Large intestine (tissue), 3 donors: ENCODE results near the gene GNG12. TPM values are rescaled to one million over a fixed set of nuclear protein-coding genes. Genes with fewer than 3 reads are reported as not detected.
A peak's percentile ranks its signal among the peaks of the same experiment; 100 is the strongest.

Experiments used
- DNase-seq, 2 donors: peaks; one replicate each; pipeline versions ENCODE4 v3.0.0 to v3.0.0-alpha.2; 2013
- H3K27ac ChIP-seq: one replicate; pipeline ENCODE4 v1.5.1; 2013; ENCODE audit warnings: low read length
- H3K27me3 ChIP-seq: 2 replicates; pipeline ENCODE4 v1.6.1; 2013; ENCODE audit warnings: low read length; ENCODE audit not compliant: control insufficient read depth, insufficient read depth
- H3K36me3 ChIP-seq: 2 replicates; pipeline ENCODE4 v1.6.1; 2013; ENCODE audit warnings: low read length; ENCODE audit not compliant: control insufficient read depth, insufficient read depth
- H3K4me1 ChIP-seq: one replicate; pipeline ENCODE4 v1.6.1; 2013; ENCODE audit warnings: low read length; ENCODE audit not compliant: control insufficient read depth, insufficient read depth
- H3K4me3 ChIP-seq: one replicate; pipeline ENCODE4 v1.5.1; 2013; ENCODE audit warnings: low read length
- H3K9me3 ChIP-seq: one replicate; pipeline ENCODE4 v1.6.1; 2013; ENCODE audit warnings: mild to moderate bottlenecking, low read depth, low read length, moderate library complexity; ENCODE audit not compliant: control insufficient read depth
- WGBS: methylation state at CpG from one replicate; pipeline ENCODE4 v1.1.5; 2013; ENCODE audit warnings: low lambda C conversion rate; ENCODE audit not compliant: insufficient coverage; 5-methylcytosine and 5-hydroxymethylcytosine counted together
- polyA plus RNA-seq: library from polyadenylated mRNA; unstranded; fragments of 120-200 nt; gene quantifications from one replicate; pipeline ENCODE4 v1.2.1, GENCODE V29; 2013

GNG12 gene
- polyA plus RNA-seq, 1 donor = 120 TPM

DNA sequence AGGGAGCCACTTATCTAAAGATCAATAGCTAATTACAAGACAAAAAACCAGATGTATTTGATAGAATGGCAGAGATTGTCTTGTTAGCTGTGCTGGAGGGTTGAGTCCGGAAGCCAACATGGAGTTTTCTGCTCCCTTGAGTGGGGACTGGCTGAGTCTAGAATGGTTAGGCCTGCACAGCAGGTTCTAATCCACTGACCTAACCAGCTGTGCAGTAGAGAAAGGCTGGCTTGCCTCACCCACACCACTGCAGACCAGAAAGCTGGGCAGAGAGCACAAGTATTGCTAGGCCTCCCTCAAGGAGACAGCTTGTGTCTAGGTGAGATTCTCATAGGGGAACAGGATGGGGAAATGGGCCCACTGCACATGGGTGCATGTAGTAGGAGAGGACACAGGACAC, 11.7 kb upstream of the GNG12 start:
- Histone ChIP-seq H3K4me3 (no peak overlapping the region), H3K27ac (no peak overlapping the region), H3K9me3 (no peaks in the 10 kb centered on the region), H3K27me3 (no peaks in the 10 kb centered on the region), H3K36me3 (no peaks in the 10 kb centered on the region), H3K4me1 (no peaks in the 10 kb centered on the region)
- 100% methylated on average over 1 of the region's 1 CpG for WGBS
- DNase-seq = no peak

- H3K27me3 ChIP-seq = no peaks in the 10 kb centered on the region
- H3K4me1 ChIP-seq = no peaks in the 10 kb centered on the region
- DNase-seq = no peak
Measured at GRCh38 chr1:67843746-67844145, 10.5 kb upstream of the GNG12 start.

DNA sequence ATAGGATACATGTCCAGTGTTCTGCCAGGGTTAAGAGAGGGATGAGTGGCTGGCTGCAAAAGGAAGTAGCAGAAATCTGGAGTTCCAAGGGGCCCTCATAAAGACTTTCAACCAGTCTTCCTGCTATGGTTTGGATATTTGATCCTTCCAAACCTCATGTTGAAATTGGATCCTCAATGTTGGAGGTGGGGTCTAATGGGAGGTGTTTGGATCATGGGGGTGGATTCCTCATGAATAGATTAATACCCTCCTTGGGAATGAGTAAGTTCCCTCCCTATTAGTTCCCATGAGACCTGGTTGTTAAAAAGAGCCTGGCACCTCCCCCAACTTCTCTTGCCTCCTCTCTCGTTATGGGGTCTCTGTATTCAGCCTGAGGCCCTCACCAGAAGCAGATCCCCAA, 10.1 kb upstream of the GNG12 start:
- no CpG with 5 or more reads among the region's 1 CpG for WGBS
- no peaks in the 10 kb centered on the region for H3K9me3 ChIP-seq
- no peaks in the 10 kb centered on the region for H3K4me1 ChIP-seq
- H3K27ac ChIP-seq = no peak overlapping the region
- no peaks in the 10 kb centered on the region for H3K27me3 ChIP-seq
- H3K4me3 ChIP-seq = no peak overlapping the region
- DNase-seq = no peak
- no peaks in the 10 kb centered on the region for H3K36me3 ChIP-seq

More at GRCh38 chr1:67843746-67844145, 10.5 kb upstream of the GNG12 start:
- no peaks in the 10 kb centered on the region for H3K9me3 ChIP-seq
- H3K36me3 ChIP-seq = no peaks in the 10 kb centered on the region
- H3K27ac ChIP-seq = no peak overlapping the region
- H3K4me3 ChIP-seq = no peak overlapping the region

DNA sequence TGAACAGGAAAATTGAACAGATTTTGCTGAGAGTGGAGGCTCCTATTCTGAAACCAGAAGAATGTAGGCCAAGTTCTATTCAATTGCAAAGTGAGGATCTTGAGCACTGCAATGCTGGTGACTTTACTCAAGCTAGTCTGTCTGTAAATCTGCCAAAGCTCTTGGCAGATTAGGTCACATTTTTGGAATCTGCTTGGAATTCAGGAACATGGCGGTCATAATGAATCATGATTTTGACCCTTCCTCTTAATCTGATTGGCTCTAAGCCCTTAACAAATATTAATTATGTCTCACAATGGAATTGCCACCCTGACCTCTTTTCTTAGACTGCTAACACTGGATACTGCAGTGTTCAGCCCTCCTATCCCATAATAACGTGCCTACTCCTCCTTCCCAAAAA, 7.2 kb upstream of the GNG12 start:
- H3K4me3 ChIP-seq = no peak overlapping the region
- WGBS = 83% methylated on average over 1 of the region's 2 CpGs
- H3K36me3 ChIP-seq = no peaks in the 10 kb centered on the region
- no peaks in the 10 kb centered on the region for H3K27me3 ChIP-seq
- H3K9me3 ChIP-seq = no peaks in the 10 kb centered on the region
- DNase-seq = no peak
- peaks cover 3% of the 10 kb centered on the region for H3K4me1 ChIP-seq
- H3K27ac ChIP-seq = no peak overlapping the region

GRCh38 chr1:67839826-67840225, 6.6 kb upstream of the GNG12 start:
- WGBS = no CpG with 5 or more reads among the region's 2 CpGs
- DNase-seq = no peak
- Histone ChIP-seq H3K9me3 (no peaks in the 10 kb centered on the region), H3K36me3 (no peaks in the 10 kb centered on the region), H3K4me1 (peaks cover 3% of the 10 kb centered on the region), H3K27ac (no peak overlapping the region), H3K27me3 (no peaks in the 10 kb centered on the region), H3K4me3 (no peak overlapping the region)

- Histone ChIP-seq H3K4me3 (no peak overlapping the region), H3K27ac (peak overlapping the region; percentile 7), H3K9me3 (no peaks in the 10 kb centered on the region), H3K4me1 (peaks cover 10% of the 10 kb centered on the region), H3K27me3 (no peaks in the 10 kb centered on the region), H3K36me3 (no peaks in the 10 kb centered on the region)
- WGBS = 60% methylated on average over 1 of the region's 5 CpGs
- DNase-seq = peak in 1 of 2 donors; percentile 56
Measured at GRCh38 chr1:67838180-67838910, 5.1 kb upstream of the GNG12 start.

DNA sequence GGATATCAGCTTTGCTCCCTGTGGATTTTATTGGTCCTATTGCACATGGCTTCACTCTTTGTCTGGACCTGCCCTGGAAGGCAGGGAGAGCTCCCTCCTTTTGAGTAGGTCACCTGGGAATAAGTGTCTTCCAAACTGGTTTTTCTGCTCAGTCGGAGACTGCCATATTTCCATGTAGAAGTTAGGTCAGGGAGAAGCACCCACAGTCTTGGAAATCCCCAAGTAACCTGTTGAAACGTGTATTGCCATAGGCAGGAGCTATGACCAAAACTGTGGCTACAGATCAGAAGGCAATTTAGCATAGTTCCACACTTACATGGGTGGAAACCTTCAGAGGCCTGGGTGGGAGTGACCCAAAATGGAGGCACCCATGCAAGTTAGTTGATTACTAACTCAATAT, 3.5 kb upstream of the GNG12 start:
- WGBS = no CpG with 5 or more reads among the region's 2 CpGs
- H3K27ac ChIP-seq = no peak overlapping the region
- no peak overlapping the region for H3K4me3 ChIP-seq
- H3K27me3 ChIP-seq = no peaks in the 10 kb centered on the region
- H3K9me3 ChIP-seq = no peaks in the 10 kb centered on the region
- H3K4me1 ChIP-seq = peaks cover 10% of the 10 kb centered on the region
- no peaks in the 10 kb centered on the region for H3K36me3 ChIP-seq
- DNase-seq = no peak

GRCh38 chr1:67835663-67836452, 2.6 kb upstream of the GNG12 start:
- WGBS = no CpG with 5 or more reads among the region's 3 CpGs
- Histone ChIP-seq H3K27me3 (no peaks in the 10 kb centered on the region), H3K4me1 (peaks cover 10% of the 10 kb centered on the region), H3K9me3 (no peaks in the 10 kb centered on the region), H3K4me3 (no peak overlapping the region), H3K36me3 (no peaks in the 10 kb centered on the region), H3K27ac (no peak overlapping the region)
- no peak for DNase-seq

DNA sequence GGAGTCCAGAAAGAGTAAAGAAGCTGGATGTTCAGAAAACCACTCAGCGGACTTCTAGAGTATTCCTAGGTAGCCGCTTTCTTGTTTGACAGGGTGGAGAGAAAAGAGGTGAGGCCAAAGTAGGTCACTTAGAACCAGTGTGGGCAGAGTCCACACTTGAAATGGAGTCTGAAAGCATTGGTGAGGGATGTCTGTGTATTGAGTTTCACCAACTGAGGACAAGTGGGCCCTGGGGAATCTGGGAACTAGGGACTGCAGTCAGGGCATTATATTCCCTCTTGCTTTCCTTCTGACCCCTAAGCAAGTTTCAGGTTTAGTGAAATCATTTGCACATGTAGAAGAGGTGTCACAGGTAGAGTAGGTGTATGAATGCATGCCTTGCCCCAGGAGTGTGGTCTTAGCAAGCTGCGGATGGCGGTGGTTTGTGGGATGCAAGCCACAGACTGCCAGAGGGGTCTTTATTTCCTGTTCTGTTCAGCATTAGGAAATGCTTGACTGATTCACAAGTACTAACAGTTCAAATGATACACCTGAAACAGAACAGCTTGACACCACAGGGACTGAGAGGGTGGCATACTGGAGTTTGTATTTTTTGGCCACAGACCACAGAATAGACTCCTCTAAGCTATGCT, 1.1 kb upstream of the GNG12 start:
- DNase-seq = no peak
- H3K4me3 ChIP-seq = no peak overlapping the region
- no peaks in the 10 kb centered on the region for H3K36me3 ChIP-seq
- H3K4me1 ChIP-seq = peaks cover 14% of the 10 kb centered on the region
- no peak overlapping the region for H3K27ac ChIP-seq
- 81% methylated on average over 2 of the region's 4 CpGs for WGBS
- no peaks in the 10 kb centered on the region for H3K9me3 ChIP-seq
- no peaks in the 10 kb centered on the region for H3K27me3 ChIP-seq

GRCh38 chr1:67833602-67833940, 304 bp upstream of the GNG12 start:
- H3K4me3 ChIP-seq = peak overlapping the region; percentile 94
- WGBS = no CpG with 5 or more reads among the region's 21 CpGs
- no peaks in the 10 kb centered on the region for H3K9me3 ChIP-seq
- DNase-seq = peak in 1 of 2 donors; percentile 41
- no peaks in the 10 kb centered on the region for H3K36me3 ChIP-seq
- no peaks in the 10 kb centered on the region for H3K27me3 ChIP-seq
- peaks cover 18% of the 10 kb centered on the region for H3K4me1 ChIP-seq
- H3K27ac ChIP-seq = peak overlapping the region; percentile 91
